ENCODE measurements around the gene ROR1. TPM values are rescaled to one million over a fixed set of nuclear protein-coding genes. Genes with fewer than 3 reads are reported as not detected.

The ROR1 gene
- total and polyA plus RNA-seq, 2 donors (not counting 1 experiment from before 2014, with no cell fraction given): 0.46 to 16.0 TPM

DNA sequence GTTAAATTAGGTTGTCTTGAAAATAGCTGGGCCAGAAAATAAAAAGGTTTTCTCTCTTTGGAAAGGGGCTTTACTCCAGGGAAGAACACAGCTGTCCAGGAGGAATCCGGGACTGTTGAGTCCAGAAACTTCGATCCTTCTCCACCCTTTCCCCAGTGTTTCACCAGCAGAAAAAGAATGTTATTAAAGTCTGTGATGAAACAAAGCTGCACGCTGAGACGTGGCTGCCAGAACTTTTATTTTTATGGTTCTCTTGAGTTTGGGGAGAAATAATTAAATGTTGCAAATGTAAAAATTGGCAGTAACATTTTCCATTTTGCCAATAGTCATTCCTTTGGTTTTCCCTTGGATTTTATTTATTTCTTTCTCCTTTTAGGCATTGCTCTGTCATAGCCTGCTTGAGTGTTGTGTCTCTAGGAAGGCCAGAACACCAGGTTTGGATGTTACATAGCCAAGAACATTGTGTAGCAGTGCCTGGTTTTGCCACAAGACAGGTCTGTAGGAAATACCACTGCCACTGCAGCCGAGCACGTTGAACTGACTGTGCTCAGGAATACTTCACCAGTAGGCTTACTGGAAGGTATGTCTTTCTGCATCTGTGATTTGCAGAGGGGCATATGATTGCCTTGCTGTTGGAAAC, 87.4 kb downstream of the ROR1 start:
- H3K27ac Mint-ChIP-seq: no peak overlapping the region
- Histone ChIP-seq H3K4me1 (ENCODE audit: control insufficient read depth in 2 of 2, insufficient read depth in 2 of 2, low read length in 2 of 2) (no peaks in the 10 kb centered on the region), H3K4me3 (ENCODE audit: control extremely low read depth in 1 of 5, extremely low read depth in 1 of 5, insufficient read depth in 1 of 5, low read depth in 2 of 5, low read length in 4 of 5) (no peak overlapping the region), H3K79me2 (ENCODE audit: control insufficient read depth, insufficient read depth, low read length) (peaks cover 4% of the 10 kb centered on the region), H3K9me3 (ENCODE audit: control extremely low read depth in 1 of 3, control insufficient read depth in 2 of 3, insufficient read depth in 1 of 3, low read length in 2 of 3) (peaks cover 0 to 5% (median under 1%) of the 10 kb centered on the region in 3 donors), H3K36me3 (replicated peaks in 1 of 2; ENCODE audit: control extremely low read depth in 1 of 2, control insufficient read depth in 1 of 2, extremely low read depth in 1 of 2, insufficient read depth in 2 of 2, low read length in 1 of 2) (no peaks in the 10 kb centered on the region), H4K20me1 (ENCODE audit: control insufficient read depth, insufficient read depth, low read length, poor library complexity, severe bottlenecking) (no peaks in the 10 kb centered on the region), H3K27me3 (replicated peaks in 1 of 4; ENCODE audit: control extremely low read depth in 1 of 4, control insufficient read depth in 3 of 4, insufficient read depth in 4 of 4, low read length in 3 of 4) (no peaks in the 10 kb centered on the region), H2AFZ (ENCODE audit: insufficient read depth, low read depth, low read length, poor library complexity, severe bottlenecking) (no peak overlapping the region), H3K9ac (ENCODE audit: low read length) (no peak overlapping the region), H3K4me2 (replicated peaks; ENCODE audit: low read depth, low read length, poor library complexity, severe bottlenecking) (no peak overlapping the region), H3K27ac (ENCODE audit: low read length in 2 of 2) (no peak overlapping the region)
- H3K4me1 Mint-ChIP-seq: no peaks in the 10 kb centered on the region
- ATAC-seq (ENCODE audit: low read depth) (no peak), DNase-seq (no peak)
- peaks cover 5% of the 10 kb centered on the region for H3K9me3 Mint-ChIP-seq (ENCODE audit: insufficient read depth)
- 100% methylated on average over 2 of the region's 6 CpGs for WGBS (ENCODE audit: insufficient coverage)
- TF ChIP-seq EZH2 (IDR thresholded peaks at IDR 0.05; ENCODE audit: borderline replicate concordance, insufficient read depth, low read depth, low read length, poor library complexity, severe bottlenecking) (no peak), CTCF (IDR thresholded peaks at IDR 0.05) (no peak)
- no peak overlapping the region for H3K4me3 Mint-ChIP-seq
- H3K27me3 Mint-ChIP-seq: peaks cover 6% of the 10 kb centered on the region
- ChIA-PET POLR2A (no interaction called here), CTCF (no interaction called here)
- intact Hi-C loops (cut with micrococcal nuclease): no loop called here

GRCh38 chr1:63863145-63863544, 89.3 kb downstream of the ROR1 start:
- Histone ChIP-seq H4K20me1 (ENCODE audit: control insufficient read depth, insufficient read depth, low read length, poor library complexity, severe bottlenecking) (no peaks in the 10 kb centered on the region), H3K4me3 (ENCODE audit: control extremely low read depth in 1 of 5, extremely low read depth in 1 of 5, insufficient read depth in 1 of 5, low read depth in 2 of 5, low read length in 4 of 5) (no peak overlapping the region), H3K9me3 (ENCODE audit: control extremely low read depth in 1 of 3, control insufficient read depth in 2 of 3, insufficient read depth in 1 of 3, low read length in 2 of 3) (no peaks in the 10 kb centered on the region), H3K9ac (ENCODE audit: low read length) (no peak overlapping the region), H3K27me3 (replicated peaks in 1 of 4; ENCODE audit: control extremely low read depth in 1 of 4, control insufficient read depth in 3 of 4, insufficient read depth in 4 of 4, low read length in 3 of 4) (no peaks in the 10 kb centered on the region), H3K79me2 (ENCODE audit: control insufficient read depth, insufficient read depth, low read length) (peaks cover 4% of the 10 kb centered on the region), H2AFZ (ENCODE audit: insufficient read depth, low read depth, low read length, poor library complexity, severe bottlenecking) (no peak overlapping the region), H3K4me2 (replicated peaks; ENCODE audit: low read depth, low read length, poor library complexity, severe bottlenecking) (no peak overlapping the region), H3K4me1 (ENCODE audit: control insufficient read depth in 2 of 2, insufficient read depth in 2 of 2, low read length in 2 of 2) (no peaks in the 10 kb centered on the region), H3K27ac (ENCODE audit: low read length in 2 of 2) (no peak overlapping the region), H3K36me3 (replicated peaks in 1 of 2; ENCODE audit: control extremely low read depth in 1 of 2, control insufficient read depth in 1 of 2, extremely low read depth in 1 of 2, insufficient read depth in 2 of 2, low read length in 1 of 2) (no peaks in the 10 kb centered on the region)
- CTCF ChIA-PET: interaction anchor here (1.1 to 1.4 kb wide), 2 partner anchors 30 to 171 kb away, joined by 3 to 4 read pairs; no protein-coding TSS in a partner anchor
- Mint-ChIP-seq H3K27ac (no peak overlapping the region), H3K27me3 (peaks cover 3% of the 10 kb centered on the region), H3K4me1 (no peaks in the 10 kb centered on the region), H3K4me3 (no peak overlapping the region), H3K9me3 (ENCODE audit: insufficient read depth) (no peaks in the 10 kb centered on the region)
- DNase-seq (no peak), ATAC-seq (ENCODE audit: low read depth) (no peak)
- POLR2A ChIA-PET: no interaction called here
- WGBS (ENCODE audit: insufficient coverage): 90% methylated on average over 2 of the region's 3 CpGs
- intact Hi-C loops (cut with micrococcal nuclease): no loop called here
- TF ChIP-seq EZH2 (IDR thresholded peaks at IDR 0.05; ENCODE audit: borderline replicate concordance, insufficient read depth, low read depth, low read length, poor library complexity, severe bottlenecking) (no peak), CTCF (IDR thresholded peaks at IDR 0.05) (no peak)
